HepG2 (cell line): ENCODE data around the gene TRIM31. TPM values are rescaled to one million over a fixed set of nuclear protein-coding genes. Genes with fewer than 3 reads are reported as not detected.

Source experiments
- AFF4 ChIP-seq: sonication (generic); formaldehyde crosslinking; IDR thresholded peaks from 2 replicates; pipeline ENCODE4 v1.4.0; 2020; ENCODE audit warnings: missing genetic modification reagents
- AGO2 ChIP-seq: fragments of 200-400 bp; formaldehyde crosslinking; optimal IDR thresholded peaks from 2 replicates; pipeline ENCODE3; 2017; ENCODE audit warnings: mild to moderate bottlenecking, low read depth, low read length, moderate library complexity
- ATF7-NPFF ChIP-seq: sonication (generic); formaldehyde crosslinking; IDR thresholded peaks from 2 replicates; pipeline ENCODE4 v1.8.1; 2023; ENCODE audit warnings: mild to moderate bottlenecking, low read depth, missing genetic modification reagents, moderate library complexity
- GATA4 ChIP-seq: sonication (generic); IDR thresholded peaks from 2 replicates; pipeline ENCODE4 v1.6.1; 2016; ENCODE audit warnings: antibody characterized with exemption, low read depth, borderline replicate concordance
- HNRNPL ChIP-seq: fragments of 200-400 bp; formaldehyde crosslinking; IDR thresholded peaks from 2 replicates; pipeline ENCODE4 v1.6.1; 2017; ENCODE audit warnings: mild to moderate bottlenecking, low read depth, low read length
- HOXA5 ChIP-seq: sonication (generic); formaldehyde crosslinking; IDR thresholded peaks from 2 replicates; pipeline ENCODE4 v1.4.0; 2020; ENCODE audit warnings: missing genetic modification reagents
- MED8 ChIP-seq: sonication (generic); formaldehyde crosslinking; IDR thresholded peaks from 2 replicates; pipeline ENCODE4 v1.8.1; 2023; ENCODE audit warnings: mild to moderate bottlenecking, missing genetic modification reagents; ENCODE audit not compliant: insufficient replicate concordance
- NFE2 ChIP-seq: sonication (generic); formaldehyde crosslinking; IDR thresholded peaks from 2 replicates; pipeline ENCODE4 v1.4.0; 2020; ENCODE audit warnings: missing genetic modification reagents
- NFRKB ChIP-seq: fragments of 450-650 bp; IDR thresholded peaks from 2 replicates; pipeline ENCODE4 v1.6.1; 2017
- PCBP2 ChIP-seq: fragments of 200-400 bp; formaldehyde crosslinking; optimal IDR thresholded peaks from 2 replicates; pipeline ENCODE3; 2018; ENCODE audit warnings: low read length, low read depth; ENCODE audit not compliant: poor library complexity, severe bottlenecking
- POLR2AphosphoS2 ChIP-seq: IDR thresholded peaks from 2 replicates; pipeline ENCODE4 v1.6.1; 2011; ENCODE audit warnings: low read depth, low read length, improper control_type of control experiment
- SNAI1 ChIP-seq: sonication (generic); formaldehyde crosslinking; IDR thresholded peaks from 2 replicates; pipeline ENCODE4 v1.5.0; 2020; ENCODE audit warnings: mild to moderate bottlenecking, missing genetic modification reagents, borderline replicate concordance
- THAP8 ChIP-seq: sonication (generic); formaldehyde crosslinking; IDR thresholded peaks from 2 replicates; pipeline ENCODE4 v1.5.1; 2020; ENCODE audit warnings: missing genetic modification reagents, mild to moderate bottlenecking, borderline replicate concordance
- ZBTB34 ChIP-seq: sonication (generic); formaldehyde crosslinking; IDR thresholded peaks from 2 replicates; pipeline ENCODE4 v1.8.0; 2022; ENCODE audit warnings: mild to moderate bottlenecking, missing genetic modification reagents
- ZFP62 ChIP-seq: sonication (generic); formaldehyde crosslinking; IDR thresholded peaks from 2 replicates; pipeline ENCODE4 v1.4.0; 2020; ENCODE audit warnings: missing genetic modification reagents
- ZNF235 ChIP-seq: sonication (generic); formaldehyde crosslinking; IDR thresholded peaks from 2 replicates; pipeline ENCODE4 v1.8.1; 2023; ENCODE audit warnings: mild to moderate bottlenecking, missing genetic modification reagents, borderline replicate concordance
- ZNF362 ChIP-seq: sonication (generic); formaldehyde crosslinking; IDR thresholded peaks from 2 replicates; pipeline ENCODE4 v1.4.0; 2020; ENCODE audit warnings: missing genetic modification reagents, mild to moderate bottlenecking, borderline replicate concordance
- ZNF558 ChIP-seq: sonication (generic); formaldehyde crosslinking; IDR thresholded peaks from 2 replicates; pipeline ENCODE4 v1.9.0; 2022; ENCODE audit warnings: mild to moderate bottlenecking, missing genetic modification reagents, borderline replicate concordance
- ZNF713 ChIP-seq: sonication (generic); formaldehyde crosslinking; IDR thresholded peaks from 2 replicates; pipeline ENCODE4 v1.4.0; 2020; ENCODE audit warnings: mild to moderate bottlenecking, missing genetic modification reagents
- ZSCAN5A ChIP-seq: sonication (generic); formaldehyde crosslinking; IDR thresholded peaks from 2 replicates; pipeline ENCODE4 v1.8.0; 2022; ENCODE audit warnings: mild to moderate bottlenecking, missing genetic modification reagents, borderline replicate concordance
- polyA plus RNA-seq, 8 experiments: library from polyadenylated mRNA; depleted of rRNA in 3 of 8; stranded (reverse) in 7 of 8; unstranded in 1 of 8; fragments of >200 nt; fragmentation: Illumina TruSeq in 4 of 8; extraction: Trizol in 4 of 8; gene quantifications; 2 replicates each; pipeline versions ENCODE4 v1.2.1 to v1.2.3, GENCODE V29; 2011 to 2016; ENCODE audit warnings: low read depth in 4 of 8, missing spikeins in 1 of 8, mixed read lengths in 1 of 8; ENCODE audit not compliant: insufficient read depth in 1 of 8
- total RNA-seq, 5 experiments: library from RNA; depleted of rRNA; stranded (reverse); fragments of >200 nt; fragmentation: Illumina TruSeq; extraction: Trizol; gene quantifications; 2 replicates each; pipeline ENCODE4 v1.2.3, GENCODE V29; 2016; ENCODE audit warnings: low read depth in 1 of 5

The TRIM31 gene
- total and polyA plus RNA-seq, 2 of the 13 experiments (the other 11 are each of a cell fraction or from before 2014, with no cell fraction given) = 0.13 to 0.51 TPM

- TF ChIP-seq THAP8 (CRISPR knock-in tag) (no peak), AGO2 (no peak), POLR2AphosphoS2 (no peak), AFF4 (CRISPR knock-in tag) (no peak), ZNF713 (peak; percentile 89; the same call in 1 of the 2 replicates), ZSCAN5A (no peak), ZFP62 (no peak), ZNF362 (CRISPR knock-in tag) (no peak), NFRKB (no peak), MED8 (CRISPR knock-in tag) (no peak), HNRNPL (no peak), SNAI1 (CRISPR knock-in tag) (no peak), GATA4 (peak; percentile 16; the same call in 1 of the 2 replicates), HOXA5 (CRISPR knock-in tag) (no peak; the same call in 1 of the 2 replicates), NFE2 (CRISPR knock-in tag) (no peak), ZNF558 (CRISPR knock-in tag) (0 out of 2 replicates have a peak, but pooled peaks have one; percentile 32), PCBP2 (no peak), ATF7-NPFF (CRISPR knock-in tag) (peak; percentile 58; the same call in 1 of the 2 replicates), ZBTB34 (CRISPR knock-in tag) (no peak), ZNF235 (CRISPR knock-in tag) (no peak)
Measured at GRCh38 chr6:30100585-30101443, 12.1 kb downstream of the TRIM31 start (continued).
